ENCODE measurements around the gene CNTNAP2.

Gene CNTNAP2

GRCh38 chr7:148031019-148031418 lies 1914.4 kb downstream of the CNTNAP2 start:
- in situ Hi-C loops (cut with HindIII; ENCODE audit: low sequenced_read_pairs) = no loop called here
- no peak overlapping the region for H3K4me3 ChIP-seq (ENCODE audit: low read depth, low read length)
- TF ChIP-seq, protein P1, sequence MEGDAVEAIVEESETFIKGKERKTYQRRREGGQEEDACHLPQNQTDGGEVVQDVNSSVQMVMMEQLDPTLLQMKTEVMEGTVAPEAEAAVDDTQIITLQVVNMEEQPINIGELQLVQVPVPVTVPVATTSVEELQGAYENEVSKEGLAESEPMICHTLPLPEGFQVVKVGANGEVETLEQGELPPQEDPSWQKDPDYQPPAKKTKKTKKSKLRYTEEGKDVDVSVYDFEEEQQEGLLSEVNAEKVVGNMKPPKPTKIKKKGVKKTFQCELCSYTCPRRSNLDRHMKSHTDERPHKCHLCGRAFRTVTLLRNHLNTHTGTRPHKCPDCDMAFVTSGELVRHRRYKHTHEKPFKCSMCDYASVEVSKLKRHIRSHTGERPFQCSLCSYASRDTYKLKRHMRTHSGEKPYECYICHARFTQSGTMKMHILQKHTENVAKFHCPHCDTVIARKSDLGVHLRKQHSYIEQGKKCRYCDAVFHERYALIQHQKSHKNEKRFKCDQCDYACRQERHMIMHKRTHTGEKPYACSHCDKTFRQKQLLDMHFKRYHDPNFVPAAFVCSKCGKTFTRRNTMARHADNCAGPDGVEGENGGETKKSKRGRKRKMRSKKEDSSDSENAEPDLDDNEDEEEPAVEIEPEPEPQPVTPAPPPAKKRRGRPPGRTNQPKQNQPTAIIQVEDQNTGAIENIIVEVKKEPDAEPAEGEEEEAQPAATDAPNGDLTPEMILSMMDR (IDR thresholded peaks at IDR 0.05; ENCODE audit: low read depth, low read length) = no peak
- no peak for DNase-seq (ENCODE audit: low read depth, low spot score)

DNA sequence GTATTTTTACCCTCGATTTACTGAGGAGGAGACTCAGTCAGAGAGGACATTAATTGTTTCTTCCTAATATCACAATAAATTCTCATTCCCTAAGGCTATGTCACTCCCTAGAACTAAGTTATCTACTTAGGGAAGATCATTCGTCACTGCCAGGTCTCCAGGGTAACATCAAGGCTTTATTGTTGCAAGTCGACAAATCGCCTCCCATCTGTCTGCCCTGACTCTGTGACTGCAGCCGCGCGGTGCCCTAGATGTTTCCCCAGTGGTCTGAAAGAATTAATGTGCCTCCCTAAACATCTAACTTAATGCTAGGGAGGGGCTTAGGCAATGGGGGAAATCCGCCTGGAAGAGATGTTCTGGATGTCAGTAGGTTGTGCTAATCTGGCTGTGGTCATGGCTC lies 1915.2 kb downstream of the CNTNAP2 start:
- H3K4me3 ChIP-seq (ENCODE audit: low read depth, low read length) = no peak overlapping the region
- in situ Hi-C loops (cut with HindIII; ENCODE audit: low sequenced_read_pairs) = no loop called here

GRCh38 chr7:148035950-148036349 lies 1919.3 kb downstream of the CNTNAP2 start:
- no peak overlapping the region for H3K4me3 ChIP-seq (ENCODE audit: low read depth, low read length)
- TF ChIP-seq, protein P1 (IDR thresholded peaks at IDR 0.05; ENCODE audit: low read depth, low read length) = no peak
- in situ Hi-C loops (cut with HindIII; ENCODE audit: low sequenced_read_pairs) = no loop called here
- no peak for DNase-seq (ENCODE audit: low read depth, low spot score)

More for the DNA sequence above, 1915.2 kb downstream of the CNTNAP2 start:
- no peak for DNase-seq (ENCODE audit: low read depth, low spot score)
- TF ChIP-seq, protein P1 (IDR thresholded peaks at IDR 0.05; ENCODE audit: low read depth, low read length) = no peak

GRCh38 chr7:148037044-148037443 lies 1920.4 kb downstream of the CNTNAP2 start:
- H3K4me3 ChIP-seq (ENCODE audit: low read depth, low read length) = no peak overlapping the region
- DNase-seq (ENCODE audit: low read depth, low spot score) = no peak
- in situ Hi-C loops (cut with HindIII; ENCODE audit: low sequenced_read_pairs) = no loop called here
- TF ChIP-seq, protein P1 (IDR thresholded peaks at IDR 0.05; ENCODE audit: low read depth, low read length) = no peak

DNA sequence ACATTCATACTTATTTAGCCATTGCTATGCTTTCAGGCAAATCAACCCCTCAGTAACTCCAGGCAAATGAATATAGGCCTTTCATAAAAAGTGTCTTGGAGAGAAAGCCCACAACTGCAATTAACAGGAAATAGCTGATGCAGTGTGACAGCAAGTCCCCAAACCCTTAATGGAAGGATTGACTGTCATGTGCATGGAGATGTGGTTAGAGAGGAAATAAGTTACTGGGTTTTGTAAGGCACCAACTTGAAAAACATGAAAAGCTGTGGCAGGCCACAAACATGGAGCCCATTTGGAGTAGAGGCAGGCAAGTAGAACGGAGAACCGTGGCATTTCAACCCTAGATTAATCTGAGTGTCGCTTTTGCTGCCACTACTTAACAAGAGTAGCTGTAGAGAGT lies 1924.6 kb downstream of the CNTNAP2 start:
- DNase-seq (ENCODE audit: low read depth, low spot score) = no peak
- TF ChIP-seq, protein P1 (IDR thresholded peaks at IDR 0.05; ENCODE audit: low read depth, low read length) = no peak
- in situ Hi-C loops (cut with HindIII; ENCODE audit: low sequenced_read_pairs) = no loop called here
- H3K4me3 ChIP-seq (ENCODE audit: low read depth, low read length) = no peak overlapping the region

DNA sequence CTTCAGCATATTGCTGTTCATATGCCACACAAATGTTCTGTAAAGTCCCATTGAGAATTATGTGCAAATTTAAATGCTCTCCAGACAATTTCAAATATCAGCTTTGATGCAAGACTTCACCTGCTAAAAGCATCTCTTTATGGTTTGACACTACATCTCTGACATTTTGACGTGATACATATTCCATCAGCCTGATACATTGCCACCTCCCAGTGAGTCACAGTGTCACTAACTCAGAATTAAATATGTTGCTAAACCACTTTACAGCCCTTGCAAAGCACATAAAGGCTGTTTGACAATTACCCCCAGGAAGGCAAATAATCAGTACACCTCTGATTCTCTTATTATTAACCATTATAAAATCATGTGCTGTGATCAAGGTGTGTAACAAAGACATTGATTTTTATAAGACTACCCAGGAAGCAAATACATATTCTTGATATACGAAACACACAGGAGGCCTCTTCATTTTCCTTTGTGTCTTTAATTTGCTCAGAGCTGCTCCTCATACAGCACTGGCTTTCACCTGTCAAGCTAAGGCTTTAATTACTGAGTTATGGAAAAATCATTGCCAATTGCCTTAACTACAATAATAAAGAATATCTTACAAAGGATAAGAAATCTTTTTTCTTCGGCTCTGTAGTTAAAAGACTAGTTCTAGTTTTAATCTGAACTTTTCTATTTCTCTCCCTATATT lies 1926.5 kb downstream of the CNTNAP2 start:
- in situ Hi-C loops (cut with HindIII; ENCODE audit: low sequenced_read_pairs) = no loop called here
- TF ChIP-seq, protein P1 (IDR thresholded peaks at IDR 0.05; ENCODE audit: low read depth, low read length) = no peak
- DNase-seq (ENCODE audit: low read depth, low spot score) = no peak
- H3K4me3 ChIP-seq (ENCODE audit: low read depth, low read length) = no peak overlapping the region

Data from astrocyte of the spinal cord (primary cell).